GM12801 (cell line): ENCODE measurements around the gene WDR3.

ENCODE experiments used
- TF ChIP-seq, protein P1 (sequence below): IDR thresholded peaks from one replicate; pipeline ENCODE4 v1.5.1; 2011; ENCODE audit warnings: control low read depth; ENCODE audit not compliant: insufficient read length; ENCODE audit errors: extremely low read depth

The WDR3 gene

DNA sequence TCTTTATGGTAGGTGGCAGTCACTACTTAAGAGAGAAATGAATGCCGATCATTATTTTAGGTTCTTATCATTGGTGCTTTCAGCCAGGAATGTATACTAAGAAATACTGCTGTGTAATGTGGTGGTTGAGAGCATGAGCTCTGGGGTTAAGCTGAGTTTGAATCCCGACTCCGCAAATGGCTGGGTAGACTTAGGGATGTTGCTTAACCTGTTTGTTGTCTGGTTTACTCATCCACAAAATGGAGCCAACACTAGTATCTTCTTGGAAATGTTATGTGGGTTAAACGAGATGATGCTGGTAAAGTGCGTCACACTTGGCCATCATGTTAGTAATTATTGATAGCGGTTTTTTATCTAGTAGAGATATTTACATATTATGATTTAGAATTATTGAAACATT is 83.8 kb downstream of the WDR3 start:
- TF ChIP-seq, protein P1, sequence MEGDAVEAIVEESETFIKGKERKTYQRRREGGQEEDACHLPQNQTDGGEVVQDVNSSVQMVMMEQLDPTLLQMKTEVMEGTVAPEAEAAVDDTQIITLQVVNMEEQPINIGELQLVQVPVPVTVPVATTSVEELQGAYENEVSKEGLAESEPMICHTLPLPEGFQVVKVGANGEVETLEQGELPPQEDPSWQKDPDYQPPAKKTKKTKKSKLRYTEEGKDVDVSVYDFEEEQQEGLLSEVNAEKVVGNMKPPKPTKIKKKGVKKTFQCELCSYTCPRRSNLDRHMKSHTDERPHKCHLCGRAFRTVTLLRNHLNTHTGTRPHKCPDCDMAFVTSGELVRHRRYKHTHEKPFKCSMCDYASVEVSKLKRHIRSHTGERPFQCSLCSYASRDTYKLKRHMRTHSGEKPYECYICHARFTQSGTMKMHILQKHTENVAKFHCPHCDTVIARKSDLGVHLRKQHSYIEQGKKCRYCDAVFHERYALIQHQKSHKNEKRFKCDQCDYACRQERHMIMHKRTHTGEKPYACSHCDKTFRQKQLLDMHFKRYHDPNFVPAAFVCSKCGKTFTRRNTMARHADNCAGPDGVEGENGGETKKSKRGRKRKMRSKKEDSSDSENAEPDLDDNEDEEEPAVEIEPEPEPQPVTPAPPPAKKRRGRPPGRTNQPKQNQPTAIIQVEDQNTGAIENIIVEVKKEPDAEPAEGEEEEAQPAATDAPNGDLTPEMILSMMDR, result no peak

DNA sequence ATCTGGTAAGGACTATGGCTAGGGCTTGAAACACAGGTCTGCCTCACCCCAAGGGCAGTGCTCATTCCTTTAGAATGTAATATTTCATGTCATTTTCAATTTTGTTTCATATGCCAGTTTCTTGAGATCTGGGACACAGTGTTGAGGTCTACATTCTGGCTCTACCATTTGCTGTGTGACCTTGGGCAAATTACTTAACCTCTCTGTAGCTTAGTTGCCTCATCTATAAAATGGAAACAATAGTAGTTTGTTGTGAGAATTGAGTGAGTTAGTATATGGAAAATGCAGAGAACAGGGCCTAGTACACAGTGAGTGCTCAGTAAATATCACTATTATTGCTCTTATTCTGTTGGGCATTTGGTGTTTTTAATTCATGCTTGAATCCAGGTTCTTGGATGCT is 84.4 kb downstream of the WDR3 start:
- TF ChIP-seq, protein P1, result no peak
